Stimulated activated CD4-positive, alpha-beta T cell treated with anti-CD3 and anti-CD28 coated beads, Interleukin-2, amount 100 ng/mL, for 48 hours (primary cell): ENCODE data around the gene SLC35B2.

Experiments
- DNase-seq, 2 donors: peaks; one replicate each; pipeline ENCODE4 v3.0.0-alpha.2; 2020

Gene SLC35B2, protein sequence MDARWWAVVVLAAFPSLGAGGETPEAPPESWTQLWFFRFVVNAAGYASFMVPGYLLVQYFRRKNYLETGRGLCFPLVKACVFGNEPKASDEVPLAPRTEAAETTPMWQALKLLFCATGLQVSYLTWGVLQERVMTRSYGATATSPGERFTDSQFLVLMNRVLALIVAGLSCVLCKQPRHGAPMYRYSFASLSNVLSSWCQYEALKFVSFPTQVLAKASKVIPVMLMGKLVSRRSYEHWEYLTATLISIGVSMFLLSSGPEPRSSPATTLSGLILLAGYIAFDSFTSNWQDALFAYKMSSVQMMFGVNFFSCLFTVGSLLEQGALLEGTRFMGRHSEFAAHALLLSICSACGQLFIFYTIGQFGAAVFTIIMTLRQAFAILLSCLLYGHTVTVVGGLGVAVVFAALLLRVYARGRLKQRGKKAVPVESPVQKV

DNA sequence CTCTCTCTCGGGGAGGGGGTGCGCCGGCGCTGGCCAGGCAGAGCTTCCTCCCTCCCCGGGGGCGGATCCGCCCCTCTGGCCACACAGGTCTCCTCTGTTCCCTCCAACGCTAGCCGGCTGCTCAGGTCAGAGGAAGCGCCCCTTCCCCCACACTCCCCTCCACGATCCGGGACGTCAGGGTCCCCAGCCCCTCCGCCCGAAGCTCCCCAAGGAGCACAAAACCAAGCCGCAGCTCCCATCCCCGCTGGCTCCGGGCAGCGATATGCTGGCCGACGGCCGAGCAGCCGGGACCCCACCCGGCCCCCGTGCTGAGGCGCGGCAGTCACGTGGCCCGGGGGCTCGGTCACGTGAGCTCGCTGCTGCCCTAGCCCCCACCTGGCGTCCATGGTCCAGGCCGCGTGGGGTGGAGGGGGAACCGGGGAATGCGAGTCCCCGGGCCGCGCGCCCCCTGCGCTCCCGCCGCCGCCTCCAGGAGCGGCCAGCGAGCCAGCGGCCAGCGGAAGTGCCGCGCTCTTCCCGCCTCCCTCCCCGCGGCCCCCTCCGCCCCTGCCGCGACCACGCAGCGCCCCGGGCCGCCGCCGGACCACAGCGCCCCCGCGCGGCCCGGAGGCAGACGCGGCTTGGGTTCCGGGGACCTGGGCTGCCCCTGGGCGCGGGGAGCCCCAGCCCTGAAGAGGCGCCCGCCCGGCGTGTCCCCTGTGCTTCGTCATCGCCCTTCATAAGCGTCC is at the start of gene SLC35B2:
Gene SLC35B2 (minus strand): TSS at position 504 of the 728 bp plus-strand sequence. CDS start 118 bp downstream, at position 386.
- DNase-seq = peak; percentile 52 to 67

DNA sequence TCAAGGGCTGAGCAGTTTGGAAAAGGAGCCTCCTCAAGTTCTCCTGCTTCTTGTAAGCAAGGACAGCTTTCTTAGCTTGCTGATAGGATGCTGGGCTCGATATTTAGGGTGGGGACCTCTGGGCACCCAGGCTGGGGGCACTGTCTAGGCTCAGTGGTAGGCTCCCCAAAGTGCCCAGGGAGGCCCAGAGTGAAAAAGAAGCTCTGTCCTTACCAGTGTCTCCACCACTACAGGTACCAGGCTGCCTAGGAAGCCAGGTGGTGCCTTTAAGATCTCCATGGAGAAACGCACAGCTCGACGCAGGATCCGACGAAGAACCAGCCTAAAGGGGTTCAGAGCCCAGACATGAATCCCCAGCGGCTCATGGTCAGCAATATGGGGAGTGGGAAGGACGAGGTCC is 49.4 kb upstream of the SLC35B2 start:
- DNase-seq = no peak

DNA sequence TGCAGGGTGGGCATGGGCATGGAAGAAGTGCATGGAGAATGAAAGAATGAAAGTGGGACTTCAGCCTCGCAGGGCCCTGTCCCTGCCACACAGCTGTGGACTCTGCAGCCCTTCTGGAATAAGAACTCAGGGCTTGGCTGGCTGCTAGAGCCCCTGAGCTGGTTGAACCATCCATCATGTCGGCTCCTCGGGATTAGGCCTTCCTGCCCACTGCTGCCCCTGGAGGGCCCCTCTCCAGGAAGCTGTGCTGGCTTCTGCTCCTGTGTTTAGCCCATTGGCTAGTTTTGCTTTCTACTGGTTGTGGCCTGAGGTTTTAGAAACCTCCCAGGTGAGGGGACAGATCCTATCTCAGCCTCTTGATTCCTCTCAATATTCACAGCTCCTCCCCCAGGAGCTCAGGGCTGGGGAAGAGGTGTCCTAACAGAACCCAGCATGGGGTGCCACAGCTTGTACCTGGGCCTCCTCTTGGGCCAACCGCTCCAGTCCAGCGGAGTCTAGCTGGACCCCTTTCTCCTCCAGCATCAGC is 47.9 kb upstream of the SLC35B2 start:
- no peak for DNase-seq

DNA sequence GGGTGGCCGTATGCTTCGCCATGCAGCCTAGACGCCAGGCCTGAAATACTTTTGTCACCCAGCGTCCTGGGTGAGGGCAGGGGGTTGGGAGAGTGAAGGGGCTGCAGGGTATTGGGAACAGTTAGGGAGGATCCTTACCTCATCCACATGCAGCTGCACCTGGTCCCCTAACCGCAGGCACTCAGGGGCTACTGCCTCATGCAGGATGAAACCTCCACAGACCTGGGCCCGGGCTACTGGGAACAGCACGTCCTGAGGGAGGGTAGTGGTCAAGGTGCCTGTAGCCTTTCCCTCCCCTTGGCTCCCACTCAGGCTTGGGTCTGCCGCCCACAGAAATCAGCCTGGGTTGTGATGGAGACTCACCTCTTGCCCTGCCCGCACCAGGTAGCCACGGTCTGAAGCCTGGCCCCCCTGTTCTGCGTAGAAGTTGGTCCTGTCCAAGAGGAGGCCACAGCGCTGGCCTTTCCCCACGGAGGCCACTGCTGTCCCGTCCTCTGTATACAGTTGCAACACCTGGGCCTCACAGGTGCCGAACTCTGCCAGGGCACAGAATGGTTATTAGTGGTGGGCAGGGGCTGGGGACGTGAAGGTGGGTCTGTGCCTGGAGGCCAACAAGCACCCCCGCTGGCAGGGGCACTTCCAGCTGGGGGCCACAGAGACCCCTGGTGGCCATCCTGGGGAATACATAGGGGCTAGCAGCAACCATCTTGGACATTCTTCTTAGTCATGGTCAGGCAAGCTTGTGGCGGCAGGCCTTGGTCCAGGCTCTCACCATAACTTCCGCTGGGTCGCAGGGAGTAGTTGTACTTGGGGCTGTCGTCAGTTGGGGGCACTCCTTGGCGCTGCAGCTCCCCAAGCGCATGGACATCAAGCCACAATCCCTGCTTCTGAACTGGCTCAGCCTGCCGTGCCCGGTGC is 47.2 kb upstream of the SLC35B2 start:
- peak; percentile 21 to 37 for DNase-seq

DNA sequence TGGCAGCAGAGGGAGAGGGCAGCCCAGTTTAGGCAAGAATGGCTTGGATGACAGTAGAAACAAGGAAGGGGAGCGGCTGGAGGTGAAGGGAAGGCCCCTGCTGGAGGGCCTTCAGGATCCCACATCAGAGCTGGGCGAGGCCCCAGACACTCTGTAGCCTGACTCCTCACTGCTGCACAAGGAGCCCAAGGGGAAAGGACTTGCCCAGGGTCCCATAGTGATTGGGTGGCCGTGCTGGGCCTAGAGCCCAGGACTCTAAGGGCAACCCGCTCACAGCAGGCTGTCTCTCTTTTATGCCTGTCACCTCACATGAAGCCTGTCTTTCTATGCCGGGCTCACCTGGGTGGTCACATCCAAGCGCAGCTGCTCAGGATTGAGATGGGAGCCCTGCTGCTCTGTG is 46.5 kb upstream of the SLC35B2 start:
- DNase-seq = no peak

DNA sequence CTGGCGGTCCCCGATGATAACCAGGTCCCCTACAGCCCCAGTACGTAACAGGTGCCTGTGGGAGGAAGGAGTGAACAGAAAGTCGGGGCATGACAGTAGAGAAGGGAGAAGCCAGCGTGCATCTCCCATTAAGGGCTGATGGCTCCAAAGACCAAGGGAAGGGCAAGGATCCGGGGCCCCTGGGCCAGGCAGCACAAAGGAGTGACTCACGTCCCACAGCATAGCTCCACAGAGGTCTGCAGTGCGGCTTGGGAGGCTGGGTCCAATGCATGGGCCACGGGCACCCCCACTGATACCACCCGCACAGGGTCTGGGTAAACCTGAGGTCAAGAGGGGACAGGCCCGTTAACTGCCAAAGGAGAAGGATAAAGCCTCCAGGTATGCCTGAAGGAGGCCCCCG is 45.5 kb upstream of the SLC35B2 start:
- no peak for DNase-seq

DNA sequence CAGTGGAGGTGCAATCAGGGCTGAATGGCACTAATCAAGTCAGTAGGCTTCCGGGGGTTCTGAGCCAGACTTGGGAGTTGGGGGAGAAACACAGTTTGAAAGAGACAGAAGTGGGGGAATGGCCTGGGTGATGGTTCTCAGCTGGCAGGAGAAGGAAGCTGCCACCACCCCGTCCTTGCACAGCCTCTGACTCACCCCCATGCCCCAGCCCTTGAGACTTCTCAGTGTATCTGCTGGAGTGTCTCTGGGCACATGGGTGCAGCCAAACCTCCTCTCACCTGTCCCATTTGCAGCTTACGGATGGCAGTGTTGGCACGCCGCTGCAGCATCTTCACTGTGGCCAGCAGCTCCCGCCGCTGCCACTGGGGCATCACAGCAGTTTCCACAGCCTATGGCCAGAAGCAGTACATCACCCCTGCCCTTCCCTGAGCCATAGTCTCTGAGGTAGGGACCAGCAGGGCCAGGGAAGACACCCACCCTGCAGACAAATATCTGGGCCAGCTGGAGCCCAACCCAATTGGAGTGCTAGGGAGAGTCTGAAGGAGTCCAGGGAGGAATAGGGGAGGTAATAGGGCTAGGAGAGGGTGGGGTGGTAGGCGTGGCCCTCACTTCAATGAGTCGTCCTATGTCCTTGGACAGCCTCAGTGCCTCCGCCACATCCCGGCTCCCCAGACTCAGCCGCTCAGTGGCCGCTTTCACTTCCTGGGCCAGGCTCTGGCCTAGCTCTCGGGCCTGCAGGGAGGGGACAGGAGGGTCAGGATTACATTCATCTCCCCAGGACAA is 44.6 kb upstream of the SLC35B2 start:
- DNase-seq = no peak

DNA sequence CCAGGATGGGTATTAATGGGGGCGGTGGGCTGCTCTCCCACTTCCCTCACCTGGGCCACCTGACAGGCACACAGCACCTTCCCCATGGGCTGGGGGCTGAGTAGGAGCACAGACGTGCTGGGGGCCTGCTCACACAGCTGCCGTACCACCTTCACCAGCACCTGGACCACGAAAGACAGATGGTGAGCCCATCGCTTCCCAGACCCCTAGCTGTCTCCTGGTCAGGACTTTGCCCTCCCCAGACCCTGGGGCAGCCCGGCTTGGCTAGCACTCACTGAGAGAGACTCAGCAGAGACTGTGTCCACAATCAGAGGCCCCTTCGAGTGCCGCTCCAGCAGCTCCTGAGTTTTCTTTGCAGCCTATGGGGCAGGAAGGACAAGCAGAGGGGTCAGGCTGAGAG is 43.8 kb upstream of the SLC35B2 start:
- no peak for DNase-seq

DNA sequence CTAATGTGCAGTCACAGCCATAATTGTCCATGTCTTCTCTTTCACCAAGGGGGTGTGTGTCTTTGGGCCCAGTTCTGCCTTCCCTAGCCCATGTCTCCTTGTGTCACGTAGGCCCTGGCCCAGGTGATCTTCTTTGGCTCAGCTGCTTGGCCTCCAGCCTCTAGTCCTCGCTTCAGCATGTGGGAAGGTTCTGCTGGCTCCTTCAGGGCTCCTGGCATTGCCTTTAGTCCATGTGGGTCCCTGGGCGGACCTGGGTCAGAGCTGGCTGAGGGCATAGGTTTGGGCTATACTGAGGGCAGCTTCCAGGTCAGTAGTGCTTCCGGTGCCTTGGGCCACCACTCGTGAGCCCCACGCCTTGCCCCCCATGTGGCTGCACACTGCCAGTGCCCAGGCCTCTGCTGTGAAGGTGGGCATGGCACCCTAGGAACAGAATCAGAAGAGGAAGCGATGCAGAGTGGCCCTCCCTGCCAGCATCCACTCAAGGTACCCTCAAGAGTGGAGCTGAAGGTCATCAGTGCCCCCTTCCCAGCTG is 43.0 kb upstream of the SLC35B2 start:
- no peak for DNase-seq

DNA sequence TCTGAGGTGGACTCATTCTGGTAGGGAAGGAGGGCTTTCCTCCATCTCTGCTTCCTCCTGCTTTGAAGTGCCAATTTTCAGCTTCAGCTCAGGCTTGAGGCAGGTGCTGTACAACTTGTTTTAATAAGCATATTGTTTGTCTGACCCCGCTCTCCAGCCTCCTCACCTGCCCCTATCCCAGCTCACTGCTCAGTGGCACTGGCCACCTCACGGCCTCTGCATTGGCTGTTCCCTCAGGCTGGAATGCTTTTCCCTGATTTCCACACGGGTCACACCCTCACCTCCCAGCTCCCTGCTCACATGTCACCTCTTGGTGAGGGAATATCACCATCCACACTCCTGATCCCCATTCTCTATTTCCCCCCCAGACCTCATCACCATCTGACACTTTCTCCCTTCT is 41.5 kb upstream of the SLC35B2 start:
- no peak for DNase-seq

DNA sequence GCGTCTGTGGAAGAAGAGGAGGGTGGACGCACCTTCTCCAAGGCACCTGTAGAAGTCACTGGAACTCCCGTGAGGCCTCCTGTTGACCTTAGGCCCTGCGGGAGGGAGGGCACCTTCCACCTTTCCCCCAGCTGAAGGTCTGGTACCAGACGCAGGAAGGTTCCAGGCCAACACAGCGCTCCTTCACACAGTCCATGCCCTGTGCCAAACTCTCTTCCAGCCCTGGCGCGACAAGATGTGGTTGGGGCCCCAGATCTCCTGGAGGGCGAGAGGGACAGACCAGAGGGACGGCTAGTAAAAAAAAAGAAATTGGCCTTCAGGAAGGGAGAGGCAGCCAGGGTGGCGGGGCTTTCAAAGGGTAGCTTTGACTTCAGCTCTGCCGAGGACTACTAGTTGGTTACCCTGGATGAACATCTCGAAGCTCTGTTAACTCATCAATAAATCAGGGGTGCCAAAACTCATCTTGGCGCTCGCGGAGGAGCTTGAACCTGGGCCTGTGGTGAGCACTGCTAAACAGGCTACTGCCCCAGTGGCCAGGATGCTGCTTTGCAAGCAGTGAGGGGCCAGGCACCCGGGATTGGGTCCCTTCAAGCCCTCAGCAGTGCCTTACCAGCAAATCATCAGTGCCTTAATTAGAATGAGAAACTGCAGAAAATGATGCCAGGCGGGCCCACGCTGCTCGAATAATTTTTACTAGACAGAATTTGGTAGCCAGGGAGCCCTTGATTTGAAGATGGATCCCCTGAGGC is 40.9 kb upstream of the SLC35B2 start:
- no peak for DNase-seq

DNA sequence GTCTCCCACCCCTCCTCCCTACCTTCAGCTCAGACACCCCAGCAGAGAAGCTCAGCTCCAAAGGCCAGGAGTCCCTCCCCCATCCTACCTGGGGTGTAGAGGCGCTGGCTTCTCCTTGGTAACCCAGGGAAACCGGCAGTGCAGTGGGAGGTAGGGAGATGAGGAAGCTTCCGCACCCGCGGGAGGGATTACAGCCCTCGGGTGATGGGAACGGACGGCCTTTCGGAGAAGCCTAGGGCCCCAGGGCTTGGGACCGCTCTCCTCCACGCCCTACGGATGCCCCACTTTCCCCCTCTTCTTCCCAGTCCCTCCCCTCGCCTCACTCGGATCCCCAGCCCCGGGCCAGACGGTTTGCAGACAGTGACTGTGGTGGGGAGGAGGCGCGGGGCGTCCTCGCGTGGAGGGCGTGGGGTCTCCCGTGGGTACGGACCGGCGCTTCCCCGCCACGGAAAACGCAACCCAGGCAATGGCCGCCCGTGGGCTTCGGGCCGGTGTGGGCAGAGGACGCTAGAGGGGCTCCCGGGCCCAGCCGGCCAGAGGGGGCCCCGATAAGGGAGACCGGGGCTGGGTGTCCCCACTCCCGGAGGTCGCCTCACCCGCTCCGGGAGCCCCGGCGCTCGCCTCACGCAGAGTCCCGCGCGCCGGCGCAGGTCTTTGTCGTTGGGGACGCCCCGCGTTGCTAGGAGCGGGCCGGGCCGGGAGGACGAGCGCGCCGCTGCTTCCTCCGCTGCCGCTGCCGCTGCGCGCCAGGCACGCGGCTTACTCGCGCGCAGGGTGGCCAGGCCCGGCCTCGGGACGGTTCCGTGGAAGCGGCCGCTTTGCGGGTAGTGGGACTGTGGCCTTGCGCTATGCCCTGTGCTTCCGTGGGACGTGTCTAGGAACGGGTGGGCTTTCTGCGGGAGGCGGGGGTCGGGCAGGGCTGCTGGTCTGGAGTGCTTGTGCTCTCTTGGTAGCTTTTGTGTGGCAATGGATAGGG is 40.0 kb upstream of the SLC35B2 start:
- DNase-seq = peak; percentile 50

DNA sequence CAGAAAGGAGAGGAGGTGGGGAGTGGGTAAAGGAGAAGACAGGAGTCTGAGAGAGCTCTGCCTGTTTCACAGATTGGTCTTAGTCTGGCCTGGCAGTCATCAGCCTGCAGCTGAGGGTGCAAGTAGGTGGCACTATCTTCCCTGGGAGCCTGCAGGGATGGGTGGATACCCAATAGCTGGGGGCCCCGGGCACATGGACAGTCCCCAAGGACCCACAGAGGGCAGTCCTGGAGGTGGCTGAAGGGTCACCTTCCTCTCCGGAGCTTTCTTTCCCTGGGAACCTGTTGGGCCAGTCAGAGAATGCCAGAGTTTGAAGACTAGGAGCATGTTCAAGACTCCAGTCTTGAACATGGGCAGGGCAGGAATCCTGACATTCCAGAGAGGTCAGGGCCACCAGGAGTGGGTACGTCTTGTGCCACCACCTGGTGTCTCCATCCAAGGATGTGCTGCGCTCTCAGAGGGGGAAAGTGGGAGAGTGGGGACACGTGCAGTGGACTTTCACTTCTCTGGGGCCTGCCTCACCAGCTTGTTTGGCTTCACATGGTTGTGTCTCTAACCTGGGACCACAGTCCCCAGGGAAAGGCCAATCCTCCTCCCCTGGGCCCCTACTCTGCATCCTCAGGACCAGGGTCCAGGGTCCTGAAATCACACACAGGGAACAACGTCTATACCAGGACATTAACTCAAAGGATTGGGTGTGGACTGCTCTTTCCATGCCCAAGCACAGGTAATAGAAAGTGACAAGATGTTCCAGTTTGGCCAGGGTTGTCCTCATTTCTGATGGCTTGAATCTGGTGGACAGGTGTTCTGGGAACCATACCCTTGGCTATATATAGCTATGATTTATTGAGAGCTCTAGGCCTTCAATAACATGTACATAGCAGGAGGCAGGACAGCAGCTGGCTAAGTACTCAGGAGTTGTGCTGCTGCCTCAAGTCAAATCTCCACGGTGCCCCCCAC is 37.8 kb upstream of the SLC35B2 start:
- DNase-seq = no peak

DNA sequence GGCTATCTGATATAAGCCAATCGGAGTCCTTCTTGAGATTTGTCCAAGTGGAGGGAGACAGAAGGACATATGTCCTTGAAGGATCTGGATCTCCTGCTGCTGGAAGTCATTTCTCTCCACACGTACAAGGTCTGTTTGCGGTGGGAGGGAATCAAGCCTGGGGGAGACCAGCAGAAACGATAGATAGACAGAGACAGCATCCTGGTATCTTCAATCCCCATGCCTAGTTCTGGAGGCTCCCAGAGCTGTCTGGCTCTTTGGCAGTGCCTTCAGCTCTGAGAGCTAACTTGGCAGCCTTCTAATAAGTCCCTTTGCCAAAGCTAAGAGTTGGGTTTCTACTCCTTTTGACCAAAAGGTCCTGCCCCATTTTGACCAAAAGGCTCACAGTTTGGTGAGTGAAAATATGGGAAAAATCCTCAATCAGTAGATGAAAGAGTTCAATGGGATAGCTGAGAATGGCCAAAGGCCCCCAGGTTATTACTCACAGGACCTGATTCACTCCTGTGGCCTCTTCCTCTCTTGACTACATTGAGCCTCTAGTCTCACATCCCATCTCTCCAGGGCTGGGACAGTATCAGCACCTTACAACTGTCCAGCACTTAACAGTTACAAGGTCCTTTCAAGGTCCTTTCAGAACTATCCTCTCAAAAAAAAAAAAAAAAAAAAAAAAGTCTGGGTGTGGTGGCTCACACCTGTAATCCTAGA is 35.5 kb upstream of the SLC35B2 start:
- DNase-seq = no peak

DNA sequence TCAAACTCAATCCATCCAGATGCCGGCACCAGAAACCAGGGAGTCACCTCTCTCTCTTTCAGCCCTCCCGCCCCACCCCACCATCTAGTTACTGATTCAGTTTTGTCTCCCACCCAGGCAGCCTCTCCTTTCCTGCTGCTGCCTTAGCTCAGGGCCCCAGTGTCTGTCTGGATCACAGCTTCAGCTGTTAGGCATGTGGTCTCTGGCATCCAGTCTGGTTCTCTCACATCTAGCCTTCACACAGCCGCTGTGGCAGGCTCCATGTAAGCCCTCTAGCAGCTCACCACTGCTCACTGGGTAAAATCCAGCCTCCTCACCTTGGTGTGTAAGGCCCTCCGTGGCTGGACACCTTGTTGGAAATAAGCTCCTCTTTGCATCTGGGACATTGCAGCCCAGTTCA is 34.5 kb upstream of the SLC35B2 start:
- DNase-seq = no peak

DNA sequence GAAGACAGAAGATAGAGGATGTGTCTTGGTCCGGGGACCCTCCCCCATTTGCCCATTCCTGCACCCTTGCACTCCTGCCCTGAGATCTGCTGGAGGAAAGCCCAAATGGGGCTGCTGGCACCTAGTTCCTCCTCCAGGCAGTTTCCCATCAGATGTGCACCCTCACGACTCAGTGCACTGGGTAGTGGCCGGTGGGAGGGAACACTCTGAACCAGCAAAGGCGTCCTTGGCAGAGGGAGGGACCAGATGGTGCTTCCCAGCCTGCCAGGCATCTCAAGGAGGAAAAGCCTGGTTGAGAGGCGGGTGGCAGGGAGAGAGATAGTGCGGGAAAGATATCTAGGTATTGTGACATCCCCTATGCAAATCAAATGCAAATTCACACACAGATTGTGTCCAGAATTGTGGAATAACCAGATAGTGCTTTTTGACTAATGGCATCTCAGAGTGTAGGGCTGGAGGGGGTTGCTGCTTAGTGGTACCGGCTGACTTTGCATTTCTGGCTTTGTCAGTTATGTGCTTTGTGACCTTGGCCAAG is 32.5 kb upstream of the SLC35B2 start:
- no peak for DNase-seq

DNA sequence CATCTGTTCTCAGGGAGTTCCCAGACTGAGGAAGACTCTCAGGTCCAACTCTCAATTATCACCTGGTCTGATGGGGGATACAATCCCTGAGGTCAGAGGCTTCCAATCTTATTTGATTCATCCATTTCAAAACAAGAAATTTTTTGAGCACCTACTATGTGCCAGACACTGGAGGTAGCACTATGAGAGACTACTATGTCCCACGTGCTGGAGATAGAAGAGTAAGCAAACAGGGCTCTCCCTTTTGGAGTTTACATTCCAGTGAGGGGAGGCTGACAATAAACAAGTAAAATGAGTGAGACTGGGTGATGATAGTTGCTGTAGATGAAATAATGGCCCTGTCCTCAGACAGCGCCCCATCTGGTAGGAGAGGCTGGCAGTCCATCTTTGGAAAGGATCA is 29.4 kb upstream of the SLC35B2 start:
- DNase-seq = no peak

DNA sequence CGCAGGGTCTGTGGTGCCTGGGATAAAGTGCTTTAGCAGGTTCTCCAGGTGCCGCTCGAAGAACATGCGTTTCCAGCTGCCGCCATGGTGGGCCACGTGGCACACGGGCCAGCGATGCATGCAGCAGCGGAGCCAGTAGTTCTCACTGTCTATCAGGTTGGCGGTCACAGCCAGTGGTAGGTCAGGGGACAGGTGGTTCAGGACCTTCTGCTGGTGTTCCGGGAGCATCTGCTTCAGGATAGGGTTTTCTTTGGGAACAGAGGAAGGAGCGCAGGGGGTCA is 28.9 kb upstream of the SLC35B2 start:
- no peak for DNase-seq
